Measurements from ENCODE around the gene NMNAT2.

The NMNAT2 gene

DNA sequence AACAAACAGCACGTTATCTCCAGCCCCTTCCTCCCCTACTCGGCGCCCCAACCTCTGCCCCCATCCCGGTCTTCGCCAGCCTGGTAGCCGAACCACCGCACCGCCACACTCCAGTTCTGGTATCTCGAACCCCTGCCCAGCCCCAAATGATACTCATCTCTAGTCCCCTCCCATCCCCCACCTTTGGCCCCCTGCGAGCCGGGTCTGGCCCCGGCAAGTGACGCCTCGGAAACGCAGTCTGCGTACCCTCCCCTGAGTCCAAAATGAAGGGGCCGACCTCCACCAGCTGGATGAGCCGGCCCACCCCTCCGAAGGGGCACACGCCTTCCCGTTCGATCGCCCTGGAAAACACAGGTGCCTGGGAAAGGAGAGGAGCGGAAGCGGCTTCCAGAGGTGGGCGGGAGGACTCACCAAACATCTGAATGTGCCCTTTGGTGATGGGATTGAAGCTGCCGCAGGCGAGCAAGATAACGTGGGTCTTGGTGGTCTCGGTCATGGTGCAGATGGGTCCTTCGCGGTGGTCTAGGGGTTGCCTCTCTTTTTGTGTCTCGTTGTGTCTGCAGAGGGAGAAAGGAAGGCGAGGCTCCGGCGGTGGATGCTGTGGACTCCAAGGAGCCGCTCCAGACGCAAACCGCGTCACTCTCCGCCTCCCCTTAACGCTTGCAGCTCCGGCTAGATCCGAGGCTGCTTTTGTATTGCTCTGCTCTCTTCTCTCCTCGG is at the start of gene NMNAT2:
Gene NMNAT2, minus strand, starts transcription at position 609 of the 720 bp plus-strand sequence. Its CDS starts 113 bp downstream, at position 496.
- Histone ChIP-seq H2AFZ (ENCODE audit: low read depth) (no peak within 1 kb of the TSS), H3K4me2 (no peak within 1 kb of the TSS)

DNA sequence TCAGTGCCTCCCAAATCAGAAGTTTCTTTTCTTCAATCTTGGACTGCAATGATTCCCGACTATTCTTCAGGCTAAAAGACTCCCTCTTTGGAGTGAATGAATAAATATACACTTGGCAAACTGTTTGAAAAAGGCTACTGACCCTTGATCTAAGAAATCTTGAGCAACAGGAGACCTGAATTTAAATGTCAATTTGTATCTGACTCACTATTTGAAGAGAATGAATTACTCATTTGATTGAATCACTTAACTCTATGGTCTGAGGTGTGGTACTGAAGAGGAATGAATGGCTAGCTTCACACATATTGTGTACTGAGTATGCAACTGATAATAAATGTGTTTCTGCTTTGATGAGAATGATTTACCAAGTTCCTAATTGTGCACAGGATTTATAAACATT is 49.5 kb upstream of the NMNAT2 start:
- Histone ChIP-seq H3K27me3 (ENCODE audit: insufficient read depth, low read depth) (no peaks in the 10 kb centered on the region), H4K20me1 (ENCODE audit: insufficient read depth) (no peaks in the 10 kb centered on the region), H3K36me3 (ENCODE audit: insufficient read depth) (no peaks in the 10 kb centered on the region), H2AFZ (ENCODE audit: low read depth) (no peak overlapping the region), H3K79me2 (ENCODE audit: insufficient read depth, low read depth) (peaks cover 3% of the 10 kb centered on the region; the same call in 1 of the 2 replicates), H3K4me1 (ENCODE audit: low read depth, poor library complexity, severe bottlenecking) (peaks cover 10% of the 10 kb centered on the region), H3K4me3 (IDR thresholded peaks at IDR 0.05; ENCODE audit: insufficient read depth, low read depth, low read length) (no peak overlapping the region), H3K9ac (no peak overlapping the region), H3K4me2 (no peak overlapping the region), H3K27ac (no peak overlapping the region)
- TF ChIP-seq, protein P1, sequence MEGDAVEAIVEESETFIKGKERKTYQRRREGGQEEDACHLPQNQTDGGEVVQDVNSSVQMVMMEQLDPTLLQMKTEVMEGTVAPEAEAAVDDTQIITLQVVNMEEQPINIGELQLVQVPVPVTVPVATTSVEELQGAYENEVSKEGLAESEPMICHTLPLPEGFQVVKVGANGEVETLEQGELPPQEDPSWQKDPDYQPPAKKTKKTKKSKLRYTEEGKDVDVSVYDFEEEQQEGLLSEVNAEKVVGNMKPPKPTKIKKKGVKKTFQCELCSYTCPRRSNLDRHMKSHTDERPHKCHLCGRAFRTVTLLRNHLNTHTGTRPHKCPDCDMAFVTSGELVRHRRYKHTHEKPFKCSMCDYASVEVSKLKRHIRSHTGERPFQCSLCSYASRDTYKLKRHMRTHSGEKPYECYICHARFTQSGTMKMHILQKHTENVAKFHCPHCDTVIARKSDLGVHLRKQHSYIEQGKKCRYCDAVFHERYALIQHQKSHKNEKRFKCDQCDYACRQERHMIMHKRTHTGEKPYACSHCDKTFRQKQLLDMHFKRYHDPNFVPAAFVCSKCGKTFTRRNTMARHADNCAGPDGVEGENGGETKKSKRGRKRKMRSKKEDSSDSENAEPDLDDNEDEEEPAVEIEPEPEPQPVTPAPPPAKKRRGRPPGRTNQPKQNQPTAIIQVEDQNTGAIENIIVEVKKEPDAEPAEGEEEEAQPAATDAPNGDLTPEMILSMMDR (conservative IDR thresholded peaks at IDR 0.05; ENCODE audit: low read depth, low read length), result no peak

More for the DNA sequence above, at the start of gene NMNAT2:
- Histone ChIP-seq H3K4me3 (IDR thresholded peaks at IDR 0.05; ENCODE audit: insufficient read depth, low read depth, low read length) (no peak within 1 kb of the TSS), H3K9ac (no peak within 1 kb of the TSS), H3K27ac (no peak within 1 kb of the TSS), H4K20me1 (ENCODE audit: insufficient read depth) (no peaks in the 10 kb centered on the region), H3K27me3 (ENCODE audit: insufficient read depth, low read depth) (no peaks in the 10 kb centered on the region), H3K36me3 (ENCODE audit: insufficient read depth) (no peaks in the 10 kb centered on the region), H3K4me1 (ENCODE audit: low read depth, poor library complexity, severe bottlenecking) (no peaks in the 10 kb centered on the region), H3K79me2 (ENCODE audit: insufficient read depth, low read depth) (no peaks in the 10 kb centered on the region)
- TF ChIP-seq, protein P1 (conservative IDR thresholded peaks at IDR 0.05; ENCODE audit: low read depth, low read length), result no peak

DNA sequence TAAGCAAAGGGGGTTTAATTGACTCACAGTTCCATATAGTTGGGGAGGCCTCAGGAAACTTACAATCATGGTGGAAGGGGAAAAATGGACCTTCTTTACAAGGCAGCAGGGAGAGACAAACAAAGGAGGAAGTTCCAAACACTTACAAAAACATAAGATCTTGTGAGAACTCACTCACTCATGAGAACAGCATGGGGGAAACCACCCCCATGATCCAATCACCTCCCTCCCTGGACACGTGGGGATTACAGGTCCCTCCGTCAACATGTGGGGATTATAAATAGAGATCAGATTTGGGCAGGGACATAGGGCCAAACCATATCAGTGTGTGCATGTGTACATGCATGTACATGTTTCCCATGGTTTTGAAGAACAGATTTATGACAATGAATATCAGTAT is 48.6 kb upstream of the NMNAT2 start:
- H3K27ac ChIP-seq, result no peak overlapping the region
- peaks cover 10% of the 10 kb centered on the region for H3K4me1 ChIP-seq (ENCODE audit: low read depth, poor library complexity, severe bottlenecking)
- no peak overlapping the region for H3K4me3 ChIP-seq (IDR thresholded peaks at IDR 0.05; ENCODE audit: insufficient read depth, low read depth, low read length)
- no peaks in the 10 kb centered on the region for H3K36me3 ChIP-seq (ENCODE audit: insufficient read depth)
- no peaks in the 10 kb centered on the region for H4K20me1 ChIP-seq (ENCODE audit: insufficient read depth)
- H3K4me2 ChIP-seq, result no peak overlapping the region
- no peak overlapping the region for H2AFZ ChIP-seq (ENCODE audit: low read depth)
- H3K9ac ChIP-seq, result no peak overlapping the region
- TF ChIP-seq, protein P1 (conservative IDR thresholded peaks at IDR 0.05; ENCODE audit: low read depth, low read length), result no peak
- no peaks in the 10 kb centered on the region for H3K27me3 ChIP-seq (ENCODE audit: insufficient read depth, low read depth)
- H3K79me2 ChIP-seq (ENCODE audit: insufficient read depth, low read depth), result no peaks in the 10 kb centered on the region

DNA sequence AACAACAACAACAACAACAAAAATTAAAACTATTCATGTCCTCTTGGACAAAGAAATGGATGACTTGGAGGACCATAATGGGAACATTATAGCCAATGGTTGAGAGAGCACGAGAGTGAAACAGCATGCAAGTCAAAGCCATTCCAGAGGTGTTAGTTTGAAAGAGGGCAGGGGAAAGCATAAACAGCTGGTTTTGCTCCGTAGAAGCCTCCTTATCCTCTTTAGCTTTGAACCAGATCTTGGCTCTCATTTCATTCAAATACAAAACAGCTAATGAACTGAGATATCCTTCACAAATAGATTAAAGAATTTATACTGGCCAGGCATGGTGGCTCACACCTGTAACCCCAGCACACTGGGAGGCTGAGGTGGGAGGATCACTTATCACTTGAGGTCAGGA is 45.4 kb upstream of the NMNAT2 start:
- H3K36me3 ChIP-seq (ENCODE audit: insufficient read depth), result no peaks in the 10 kb centered on the region
- no peaks in the 10 kb centered on the region for H3K79me2 ChIP-seq (ENCODE audit: insufficient read depth, low read depth)
- H3K4me3 ChIP-seq (IDR thresholded peaks at IDR 0.05; ENCODE audit: insufficient read depth, low read depth, low read length), result no peak overlapping the region
- H4K20me1 ChIP-seq (ENCODE audit: insufficient read depth), result no peaks in the 10 kb centered on the region
- H3K4me2 ChIP-seq, result no peak overlapping the region
- TF ChIP-seq, protein P1 (conservative IDR thresholded peaks at IDR 0.05; ENCODE audit: low read depth, low read length), result no peak
- H2AFZ ChIP-seq (ENCODE audit: low read depth), result no peak overlapping the region
- H3K27me3 ChIP-seq (ENCODE audit: insufficient read depth, low read depth), result no peaks in the 10 kb centered on the region
- no peak overlapping the region for H3K9ac ChIP-seq
- H3K27ac ChIP-seq, result no peak overlapping the region
- no peaks in the 10 kb centered on the region for H3K4me1 ChIP-seq (ENCODE audit: low read depth, poor library complexity, severe bottlenecking)

All from KMS-11 (cell line).